Stimulated activated CD4-positive, alpha-beta T cell treated with anti-CD3 and anti-CD28 coated beads, Interleukin-12 subunit alpha, Interleukin-12 subunit beta, amount 100 ng/mL, for 48 hours (primary cell): Measurements from ENCODE around the gene INPP5J.
"Not testable (repeated sequence)": the region's sequence is repeated elsewhere in the genome, so short reads cannot be mapped to it uniquely, and the experiment has no call there.

Experiments
- DNase-seq, 3 donors: peaks; one replicate each; pipeline ENCODE4 v3.0.0-alpha.2; 2020; ENCODE audit warnings: low read depth in 2 of 3, low spot score in 1 of 3

The INPP5J gene

DNA sequence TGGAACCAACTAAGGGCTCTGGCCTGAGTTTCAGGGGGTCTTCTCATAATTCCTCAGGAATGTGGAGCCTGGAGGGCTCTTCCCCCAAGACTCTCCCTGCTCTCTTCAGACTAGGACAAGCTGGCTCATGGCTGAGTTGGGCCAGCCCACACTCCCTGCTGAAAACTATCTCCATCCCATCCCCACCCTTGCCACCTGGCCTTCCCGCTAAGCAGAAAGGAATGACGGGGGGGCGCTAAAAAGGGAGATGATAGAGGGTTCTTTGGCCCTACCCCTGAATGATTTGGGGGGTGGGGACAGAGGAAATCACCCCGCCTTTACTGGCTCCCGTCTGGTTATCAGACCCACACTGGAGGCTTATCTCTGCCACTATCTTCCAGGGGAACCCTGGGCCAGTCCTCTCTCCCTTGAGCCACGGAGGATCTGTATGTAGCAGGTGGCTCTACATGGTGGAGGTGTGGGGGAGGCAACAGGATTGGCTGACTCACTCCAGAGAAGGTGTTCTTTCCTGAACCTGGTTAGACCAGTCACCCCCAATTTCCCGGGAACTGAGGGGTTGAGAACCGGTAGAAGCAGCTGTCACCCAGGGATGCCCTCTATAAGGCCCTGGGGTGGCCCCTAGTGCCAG is 35.9 kb upstream of the INPP5J start:
- no peak for DNase-seq

GRCh38 chr22:31087744-31088215 is 35.0 kb upstream of the INPP5J start:
- DNase-seq: no peak

GRCh38 chr22:31088233-31088986 is 34.4 kb upstream of the INPP5J start:
- DNase-seq: no peak

GRCh38 chr22:31089160-31090100 is 33.3 kb upstream of the INPP5J start:
- DNase-seq: no peak

DNA sequence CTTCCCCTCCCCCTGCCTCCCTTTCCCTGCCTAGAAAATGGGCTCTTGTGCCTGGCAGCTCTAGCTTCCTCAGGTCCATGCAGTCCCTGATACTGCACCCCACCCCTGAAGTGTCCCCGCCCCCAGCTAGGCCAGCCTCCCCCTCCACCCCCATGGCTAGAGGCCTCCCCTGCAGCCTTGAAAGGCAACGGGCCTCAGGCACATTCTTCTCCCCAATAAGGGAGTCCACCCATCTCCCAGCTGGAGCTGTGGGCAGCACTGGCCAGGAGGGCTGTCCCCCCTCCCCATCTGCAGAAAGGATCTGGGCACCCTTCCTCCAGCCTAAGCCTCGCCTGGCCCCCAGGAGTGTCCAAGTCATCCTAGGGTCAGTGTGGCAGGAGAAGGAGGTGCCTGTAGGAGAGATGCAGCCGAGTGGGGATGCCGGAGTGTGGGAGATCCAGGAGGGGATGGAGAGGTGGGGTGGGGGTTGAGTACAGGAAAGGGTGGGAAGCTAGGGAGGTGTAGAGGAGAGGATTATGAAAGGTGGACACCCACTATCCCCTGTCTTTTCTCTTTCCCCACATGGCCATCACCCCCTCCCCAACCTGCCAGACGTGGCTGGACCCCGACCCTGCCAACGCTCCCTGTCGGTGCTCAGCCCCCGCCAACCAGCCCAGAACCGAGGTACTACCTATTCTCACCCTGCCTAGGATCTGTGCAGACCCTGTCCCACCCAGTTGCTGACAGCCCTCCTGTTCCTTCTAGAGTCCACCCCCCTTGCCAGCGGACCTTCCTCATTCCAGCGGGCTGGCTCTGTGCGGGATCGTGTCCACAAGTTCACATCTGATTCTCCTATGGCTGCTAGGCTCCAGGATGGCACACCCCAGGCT is 32.3 kb upstream of the INPP5J start:
- DNase-seq: no peak

GRCh38 chr22:31091106-31091975 is 31.4 kb upstream of the INPP5J start:
- DNase-seq: no peak

DNA sequence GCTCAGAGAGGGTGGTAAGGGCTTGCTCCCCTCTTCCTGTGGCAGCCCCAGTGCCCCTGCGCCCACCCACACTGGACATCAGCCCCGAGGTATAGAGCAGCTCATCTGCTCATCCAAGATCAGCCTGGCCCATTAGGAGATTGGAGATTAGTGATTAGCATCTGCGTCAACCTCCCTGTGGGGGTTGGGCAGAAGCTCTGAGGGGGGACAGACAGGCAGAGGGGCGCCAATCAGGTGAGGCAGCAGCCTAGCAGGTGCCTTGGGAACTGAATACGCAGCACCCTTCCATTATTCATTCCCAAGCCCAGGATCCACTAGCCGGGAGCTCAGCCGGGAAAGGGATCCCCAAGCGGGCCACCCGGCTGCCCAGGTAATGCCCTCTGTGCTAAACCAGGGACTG is 30.6 kb upstream of the INPP5J start:
- no peak for DNase-seq

GRCh38 chr22:31093086-31093850 is 29.5 kb upstream of the INPP5J start:
- DNase-seq: no peak

- no peak for DNase-seq
Measured at GRCh38 chr22:31094021-31094551, 28.7 kb upstream of the INPP5J start.

DNA sequence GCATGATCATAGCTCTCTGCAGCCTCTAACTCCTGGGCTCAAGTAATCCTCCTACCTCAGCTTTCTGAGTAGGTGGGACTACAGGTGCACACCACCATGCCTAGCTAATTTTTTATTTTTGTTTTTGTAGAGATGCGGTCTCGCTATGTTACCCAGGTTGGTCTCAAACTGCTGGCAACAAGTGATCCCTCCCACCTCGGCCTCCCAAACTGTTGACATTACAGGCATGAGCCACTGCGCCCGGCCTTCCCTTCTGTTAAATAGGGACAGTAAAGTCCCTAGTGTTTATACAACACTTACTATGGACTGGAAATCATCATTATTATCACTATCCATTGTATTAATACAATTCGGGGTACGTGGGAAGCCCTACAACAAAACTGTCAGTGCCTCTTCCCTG is 28.0 kb upstream of the INPP5J start:
- DNase-seq: no peak

DNA sequence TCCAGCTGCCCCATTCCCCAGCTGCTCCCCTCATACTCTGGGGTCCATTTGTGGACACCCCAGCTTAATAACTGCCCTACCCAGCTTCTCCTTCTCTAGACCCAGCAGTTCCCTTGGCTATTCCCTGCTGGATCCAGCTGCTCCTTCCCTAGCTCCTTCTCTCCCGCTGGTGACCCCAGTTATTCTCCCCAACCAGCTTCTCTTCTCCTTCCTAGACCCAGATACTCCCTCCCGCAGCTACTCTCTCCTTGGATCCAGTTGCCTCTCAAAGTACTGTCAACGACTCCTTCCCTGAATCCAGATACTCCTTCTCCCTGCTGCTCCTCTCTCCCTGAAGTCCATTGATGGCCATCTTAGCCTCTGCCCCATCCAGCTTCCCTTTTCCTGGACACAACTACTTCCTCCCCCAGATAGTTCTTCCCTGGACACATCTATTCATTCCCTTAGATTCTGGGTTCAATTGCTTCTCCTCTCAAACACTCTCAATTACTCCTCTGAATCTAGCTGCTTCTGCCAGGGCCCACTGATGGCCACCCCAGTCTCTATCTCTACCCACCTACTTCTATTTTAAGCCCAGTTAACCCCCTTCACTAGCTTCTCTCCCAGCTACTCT is 27.0 kb upstream of the INPP5J start:
- no peak for DNase-seq

- DNase-seq: no peak
Measured at GRCh38 chr22:31096657-31097279, 26.0 kb upstream of the INPP5J start.

DNA sequence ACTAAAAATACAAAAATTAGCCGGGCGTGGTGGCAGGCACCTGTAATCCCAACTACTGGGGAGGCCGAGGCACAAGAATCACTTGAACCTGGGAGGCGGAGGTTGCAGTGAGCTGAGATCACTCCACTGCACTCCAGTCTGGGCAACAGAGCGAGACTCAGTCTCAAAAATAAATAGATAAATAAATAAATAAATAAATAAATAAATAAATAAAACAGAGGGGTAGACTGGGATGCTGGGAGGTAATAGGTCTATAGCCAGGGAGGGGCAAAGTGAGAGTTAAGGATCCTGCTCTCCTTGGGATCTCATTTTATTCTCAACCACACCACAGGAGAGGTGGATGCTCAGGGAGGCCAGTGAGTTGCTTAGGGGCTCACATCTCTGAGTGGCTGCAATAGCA is 25.2 kb upstream of the INPP5J start:
- not testable (repeated sequence) for DNase-seq

- no peak for DNase-seq
Measured at GRCh38 chr22:31097941-31098631, 24.7 kb upstream of the INPP5J start.

DNA sequence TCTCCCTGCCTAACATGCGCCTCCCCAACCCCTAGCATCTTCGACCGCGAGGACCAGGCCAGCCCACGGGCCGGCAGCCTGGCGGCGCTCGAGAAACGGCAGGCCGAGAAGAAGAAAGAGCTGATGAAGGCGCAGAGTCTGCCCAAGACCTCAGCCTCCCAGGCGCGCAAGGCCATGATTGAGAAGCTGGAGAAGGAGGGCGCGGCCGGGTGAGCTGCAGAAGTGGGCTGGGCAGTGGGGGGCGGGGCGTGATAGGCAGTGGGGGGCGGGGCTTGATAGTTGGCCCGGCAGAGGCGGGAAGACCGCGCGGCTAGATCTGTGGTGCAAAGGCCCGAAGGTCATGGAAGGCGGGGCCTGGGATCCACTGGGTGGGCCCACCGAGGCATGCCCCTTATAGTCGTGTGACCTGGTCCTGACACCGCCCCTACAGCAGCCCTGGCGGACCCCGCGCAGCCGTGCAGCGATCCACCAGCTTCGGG is 24.1 kb upstream of the INPP5J start:
- no peak for DNase-seq

DNA sequence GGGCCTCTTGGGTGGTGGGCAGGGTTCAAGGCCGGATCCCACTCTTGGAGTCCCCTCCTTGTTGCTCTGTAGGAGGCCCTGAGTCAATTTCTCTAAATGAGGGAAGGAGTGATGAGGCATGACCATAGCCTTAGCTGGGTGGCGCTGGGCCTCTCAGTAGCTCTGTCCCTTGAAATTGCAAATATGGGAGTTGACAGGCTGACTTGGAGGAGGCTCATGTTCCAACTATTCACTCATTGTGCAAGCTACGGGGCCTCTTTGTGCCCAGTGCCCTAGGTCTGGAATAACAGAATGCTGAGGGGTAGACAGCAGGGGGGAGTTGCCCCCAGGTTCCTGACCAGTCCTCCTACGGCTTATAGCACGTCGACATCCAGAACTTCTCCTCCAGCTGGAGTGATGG is 23.4 kb upstream of the INPP5J start:
- no peak for DNase-seq
